Endodermal cell (in vitro differentiated cells): Measurements from ENCODE around the gene ARL3. TPM values are rescaled to one million over a fixed set of nuclear protein-coding genes. Genes with fewer than 3 reads are reported as not detected.

Source experiments
- DNase-seq: peaks from one replicate; pipeline ENCODE4 v3.0.0-alpha.2; 2017
- H3K27ac ChIP-seq: 2 replicates; pipeline ENCODE4 v1.5.1; 2013; ENCODE audit warnings: mild to moderate bottlenecking, low read depth, low read length, moderate library complexity
- H3K27me3 ChIP-seq: 2 replicates; pipeline ENCODE4 v1.6.1; 2013; ENCODE audit warnings: mild to moderate bottlenecking, low read length, moderate library complexity; ENCODE audit not compliant: insufficient read depth, control insufficient read depth, poor library complexity, severe bottlenecking
- H3K36me3 ChIP-seq: 2 replicates; pipeline ENCODE4 v1.7.0; 2013; ENCODE audit warnings: mild to moderate bottlenecking, low read length, moderate library complexity; ENCODE audit not compliant: control insufficient read depth, insufficient read depth
- H3K4me1 ChIP-seq: one replicate; pipeline ENCODE4 v1.7.0; 2013; ENCODE audit warnings: low read length; ENCODE audit not compliant: control insufficient read depth, insufficient read depth
- H3K4me3 ChIP-seq: 2 replicates; pipeline ENCODE4 v1.5.1; 2013; ENCODE audit warnings: mild to moderate bottlenecking, low read length, moderate library complexity
- H3K9ac ChIP-seq: 2 replicates; pipeline ENCODE4 v1.6.1; 2013; ENCODE audit warnings: mild to moderate bottlenecking, low read length, moderate library complexity; ENCODE audit not compliant: poor library complexity, severe bottlenecking; ENCODE audit errors: extremely low read depth
- H3K9me3 ChIP-seq: 2 replicates; pipeline ENCODE4 v1.6.1; 2013; ENCODE audit warnings: mild to moderate bottlenecking, low read length, moderate library complexity; ENCODE audit not compliant: control insufficient read depth
- H3K27ac Mint-ChIP-seq: 2 replicates; pipeline ENCODE4 v1.8.0; 2020; ENCODE audit warnings: mixed read lengths
- H3K27me3 Mint-ChIP-seq: 2 replicates; pipeline ENCODE4 v1.8.0; 2021; ENCODE audit warnings: mild to moderate bottlenecking, mixed read lengths; ENCODE audit not compliant: insufficient read depth
- H3K36me3 Mint-ChIP-seq: 2 replicates; pipeline ENCODE4 v1.8.0; 2020; ENCODE audit warnings: low read depth, mixed read lengths
- H3K4me1 Mint-ChIP-seq: 2 replicates; pipeline ENCODE4 v1.8.0; 2020; ENCODE audit warnings: mixed read lengths
- H3K4me3 Mint-ChIP-seq: 2 replicates; pipeline ENCODE4 v1.8.0; 2020; ENCODE audit warnings: mild to moderate bottlenecking, moderate library complexity, mixed read lengths
- H3K9me3 Mint-ChIP-seq: 2 replicates; pipeline ENCODE4 v1.8.0; 2020; ENCODE audit warnings: mild to moderate bottlenecking, mixed read lengths
- WGBS, 2 experiments: methylation state at CpG; one replicate each; pipeline versions ENCODE4 v1.1.5 to v1.1.7; 2013; ENCODE audit warnings: missing lambda C conversion rate in 2 of 2, mixed read lengths in 1 of 2; ENCODE audit not compliant: insufficient coverage in 1 of 2, insufficient read length in 1 of 2; 5-methylcytosine and 5-hydroxymethylcytosine counted together
- total RNA-seq, 2 donors: library from RNA; stranded (reverse); fragmentation: NEBNext Ultra II Directional in 1 of 2; extraction: Animal tissue kit (Norgen Biotek cat#: 25700) in 1 of 2; gene quantifications; 2 replicates in 1 of 2; 3 replicates in 1 of 2; pipeline ENCODE4 v1.2.1, GENCODE V29; 2021
- TF ChIP-seq, protein P1 (sequence below): fragments of 200-600 bp; sonication (generic); conservative IDR thresholded peaks from 2 replicates; pipeline ENCODE4 v1.5.0; 2021; ENCODE audit warnings: antibody characterized with exemption, mild to moderate bottlenecking

Gene ARL3
- total RNA-seq, 2 donors from 2014 or later = 20.3 to 25.6 TPM

DNA sequence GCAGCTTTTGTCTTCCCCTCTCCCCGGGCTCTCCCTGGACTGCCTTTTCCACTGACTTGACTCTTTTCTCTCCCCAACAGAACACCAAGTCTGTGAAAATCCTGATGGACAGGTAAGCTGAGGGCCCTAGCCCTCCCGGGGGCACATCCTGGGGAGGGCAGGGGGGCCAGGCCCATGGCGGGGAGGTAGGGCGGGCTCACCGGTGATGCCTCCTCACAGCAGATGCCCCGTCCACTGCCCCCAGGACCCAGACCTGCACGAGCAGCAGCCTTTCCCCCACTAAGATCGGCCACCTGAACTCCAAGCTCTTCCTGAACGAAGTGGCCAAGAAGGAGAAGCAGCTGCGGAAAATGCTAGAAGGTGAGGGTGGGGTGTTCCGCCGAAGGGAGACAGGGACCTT, 58.2 kb downstream of the ARL3 start:
- H3K27ac Mint-ChIP-seq = no peak overlapping the region
- H3K27me3 Mint-ChIP-seq = no peaks in the 10 kb centered on the region
- no peaks in the 10 kb centered on the region for H3K4me1 Mint-ChIP-seq
- Histone ChIP-seq H3K27me3 (no peaks in the 10 kb centered on the region), H3K9me3 (no peaks in the 10 kb centered on the region), H3K27ac (no peak overlapping the region), H3K9ac (no peak overlapping the region), H3K4me3 (no peak overlapping the region), H3K4me1 (no peaks in the 10 kb centered on the region), H3K36me3 (peaks cover 27% of the 10 kb centered on the region)
- H3K36me3 Mint-ChIP-seq = peaks cover 38% of the 10 kb centered on the region
- 80 to 93% methylated on average over 1 to 12 of the region's 12 CpGs for WGBS, 2 experiments
- DNase-seq = no peak
- H3K9me3 Mint-ChIP-seq = no peaks in the 10 kb centered on the region
- TF ChIP-seq, protein P1, sequence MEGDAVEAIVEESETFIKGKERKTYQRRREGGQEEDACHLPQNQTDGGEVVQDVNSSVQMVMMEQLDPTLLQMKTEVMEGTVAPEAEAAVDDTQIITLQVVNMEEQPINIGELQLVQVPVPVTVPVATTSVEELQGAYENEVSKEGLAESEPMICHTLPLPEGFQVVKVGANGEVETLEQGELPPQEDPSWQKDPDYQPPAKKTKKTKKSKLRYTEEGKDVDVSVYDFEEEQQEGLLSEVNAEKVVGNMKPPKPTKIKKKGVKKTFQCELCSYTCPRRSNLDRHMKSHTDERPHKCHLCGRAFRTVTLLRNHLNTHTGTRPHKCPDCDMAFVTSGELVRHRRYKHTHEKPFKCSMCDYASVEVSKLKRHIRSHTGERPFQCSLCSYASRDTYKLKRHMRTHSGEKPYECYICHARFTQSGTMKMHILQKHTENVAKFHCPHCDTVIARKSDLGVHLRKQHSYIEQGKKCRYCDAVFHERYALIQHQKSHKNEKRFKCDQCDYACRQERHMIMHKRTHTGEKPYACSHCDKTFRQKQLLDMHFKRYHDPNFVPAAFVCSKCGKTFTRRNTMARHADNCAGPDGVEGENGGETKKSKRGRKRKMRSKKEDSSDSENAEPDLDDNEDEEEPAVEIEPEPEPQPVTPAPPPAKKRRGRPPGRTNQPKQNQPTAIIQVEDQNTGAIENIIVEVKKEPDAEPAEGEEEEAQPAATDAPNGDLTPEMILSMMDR = no peak
- no peak overlapping the region for H3K4me3 Mint-ChIP-seq

DNA sequence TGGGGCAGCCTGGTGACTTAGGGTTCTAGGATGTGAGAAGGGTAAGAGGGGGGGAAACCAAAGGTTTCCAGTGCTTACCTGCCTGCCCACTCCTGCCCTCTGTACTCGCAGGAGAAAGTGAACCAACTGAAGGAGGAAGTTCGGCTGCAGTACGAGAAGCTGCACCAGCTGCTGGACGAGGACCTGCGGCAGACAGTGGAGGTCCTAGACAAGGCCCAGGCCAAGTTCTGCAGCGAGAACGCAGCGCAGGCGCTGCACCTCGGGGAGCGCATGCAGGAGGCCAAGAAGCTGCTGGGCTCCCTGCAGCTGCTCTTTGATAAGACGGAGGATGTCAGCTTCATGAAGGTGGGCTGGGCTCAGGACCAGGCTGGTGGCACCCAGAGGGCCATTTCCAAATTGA, 59.2 kb downstream of the ARL3 start:
- TF ChIP-seq, protein P1 = no peak
- Mint-ChIP-seq H3K36me3 (peaks cover 38% of the 10 kb centered on the region), H3K9me3 (no peaks in the 10 kb centered on the region), H3K4me1 (peaks cover 3% of the 10 kb centered on the region), H3K4me3 (no peak overlapping the region), H3K27me3 (no peaks in the 10 kb centered on the region), H3K27ac (no peak overlapping the region)
- Histone ChIP-seq H3K27me3 (no peaks in the 10 kb centered on the region), H3K4me3 (no peak overlapping the region), H3K9ac (no peak overlapping the region), H3K27ac (no peak overlapping the region), H3K9me3 (no peaks in the 10 kb centered on the region), H3K36me3 (peaks cover 27% of the 10 kb centered on the region), H3K4me1 (peaks cover 2% of the 10 kb centered on the region)
- WGBS, 2 experiments = 95 to 96% methylated on average over 11 to 12 of the region's 12 CpGs
- DNase-seq = no peak

DNA sequence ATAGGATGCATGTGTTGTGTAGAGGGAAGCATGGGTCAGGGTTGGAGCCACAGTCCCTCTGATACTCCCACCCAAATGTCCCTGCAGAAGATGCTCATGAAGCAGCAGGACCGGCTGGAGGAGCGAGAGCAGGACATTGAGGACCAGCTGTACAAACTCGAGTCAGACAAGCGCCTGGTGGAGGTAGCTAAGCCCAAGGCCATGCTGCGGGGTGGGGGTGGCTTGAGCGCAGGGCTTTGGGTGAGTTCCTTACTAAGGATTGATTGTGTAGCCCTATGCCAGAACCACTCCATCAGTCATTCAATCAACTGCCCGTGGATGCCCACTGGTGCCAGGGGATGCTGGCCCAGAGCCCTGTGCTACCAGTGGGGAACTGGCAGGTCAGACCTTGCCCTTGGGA, 59.6 kb downstream of the ARL3 start:
- Histone ChIP-seq H3K9me3 (no peaks in the 10 kb centered on the region), H3K9ac (no peak overlapping the region), H3K36me3 (peaks cover 27% of the 10 kb centered on the region), H3K27me3 (no peaks in the 10 kb centered on the region), H3K4me1 (peaks cover 6% of the 10 kb centered on the region), H3K27ac (no peak overlapping the region), H3K4me3 (no peak overlapping the region)
- TF ChIP-seq, protein P1 = no peak
- DNase-seq = no peak
- 93 to 94% methylated on average over 4 to 7 of the region's 7 CpGs for WGBS, 2 experiments
- no peaks in the 10 kb centered on the region for H3K27me3 Mint-ChIP-seq
- no peaks in the 10 kb centered on the region for H3K9me3 Mint-ChIP-seq
- no peak overlapping the region for H3K4me3 Mint-ChIP-seq
- peaks cover 5% of the 10 kb centered on the region for H3K4me1 Mint-ChIP-seq
- peaks cover 38% of the 10 kb centered on the region for H3K36me3 Mint-ChIP-seq
- no peak overlapping the region for H3K27ac Mint-ChIP-seq
